H9 (cell line): ENCODE results near the gene ZNF414. TPM values are rescaled to one million over a fixed set of nuclear protein-coding genes. Genes with fewer than 3 reads are reported as not detected.

Experiments used
- DNase-seq: peaks from one replicate; pipeline ENCODE4 v3.0.0-alpha.2; 2017
- H2AFZ ChIP-seq: one replicate; pipeline ENCODE4 v1.6.1; 2013; ENCODE audit warnings: mild to moderate bottlenecking, low read length, control low read depth, moderate library complexity
- H2AK5ac ChIP-seq: 2 replicates; pipeline ENCODE4 v1.6.1; 2013; ENCODE audit warnings: low read length, control low read depth, mixed read lengths; ENCODE audit not compliant: insufficient read length
- H2BK120ac ChIP-seq: one replicate; pipeline ENCODE4 v1.6.1; 2013; ENCODE audit warnings: low read depth, mild to moderate bottlenecking, low read length, control low read depth, inconsistent platforms; ENCODE audit not compliant: poor library complexity, severe bottlenecking
- H2BK12ac ChIP-seq: 2 replicates; pipeline ENCODE4 v1.6.1; 2013; ENCODE audit warnings: low read length, control low read depth, mixed read lengths, low read depth; ENCODE audit not compliant: insufficient read length
- H2BK15ac ChIP-seq: 2 replicates; pipeline ENCODE4 v1.6.1; 2013; ENCODE audit warnings: low read depth, low read length, control low read depth
- H2BK20ac ChIP-seq: one replicate; pipeline ENCODE4 v1.6.1; 2013; ENCODE audit warnings: low read depth, mild to moderate bottlenecking, low read length, control low read depth, inconsistent platforms; ENCODE audit not compliant: poor library complexity, severe bottlenecking
- H2BK5ac ChIP-seq: 2 replicates; pipeline ENCODE4 v1.6.1; 2013; ENCODE audit warnings: low read length, control low read depth, mixed read lengths; ENCODE audit not compliant: insufficient read length
- H3K14ac ChIP-seq: 2 replicates; pipeline ENCODE4 v1.6.1; 2013; ENCODE audit warnings: low read length, control low read depth; ENCODE audit not compliant: insufficient read depth
- H3K18ac ChIP-seq: 2 replicates; pipeline ENCODE4 v1.6.1; 2013; ENCODE audit warnings: low read depth, mild to moderate bottlenecking, mixed read lengths, low read length, control low read depth; ENCODE audit not compliant: insufficient read length
- H3K23ac ChIP-seq: 2 replicates; pipeline ENCODE4 v1.6.1; 2013; ENCODE audit warnings: low read length, control low read depth, mixed read lengths, low read depth; ENCODE audit not compliant: insufficient read length
- H3K23me2 ChIP-seq: 2 replicates; pipeline ENCODE4 v1.6.1; 2013; ENCODE audit warnings: low read depth, mild to moderate bottlenecking, mixed read lengths, low read length, control low read depth; ENCODE audit not compliant: insufficient read length, poor library complexity, severe bottlenecking
- H3K27ac ChIP-seq: 2 replicates; pipeline ENCODE4 v1.5.1; 2013; ENCODE audit warnings: low read length, control low read depth, mixed read lengths, low read depth; ENCODE audit not compliant: insufficient read length
- H3K27me3 ChIP-seq: 2 replicates; pipeline ENCODE4 v1.6.1; 2013; ENCODE audit warnings: low read length, control low read depth, inconsistent platforms; ENCODE audit not compliant: insufficient read depth
- H3K4ac ChIP-seq: 2 replicates; pipeline ENCODE4 v1.6.1; 2013; ENCODE audit warnings: low read depth, mild to moderate bottlenecking, control low read depth, inconsistent platforms, low read length, moderate library complexity
- H3K4me1 ChIP-seq: 2 replicates; pipeline ENCODE4 v1.6.1; 2013; ENCODE audit warnings: low read length, control low read depth, inconsistent platforms; ENCODE audit not compliant: insufficient read depth
- H3K4me2 ChIP-seq: 2 replicates; pipeline ENCODE4 v1.6.1; 2013; ENCODE audit warnings: low read length, control low read depth, mixed read lengths; ENCODE audit not compliant: insufficient read length, insufficient read depth
- H3K56ac ChIP-seq: 2 replicates; pipeline ENCODE4 v1.6.1; 2013; ENCODE audit warnings: low read depth, mild to moderate bottlenecking, mixed read lengths, low read length, control low read depth; ENCODE audit not compliant: insufficient read length
- H3K79me1 ChIP-seq: 2 replicates; pipeline ENCODE4 v1.6.1; 2013; ENCODE audit warnings: low read depth, mild to moderate bottlenecking, moderate library complexity, low read length, control low read depth, inconsistent platforms; ENCODE audit not compliant: insufficient read depth, poor library complexity, severe bottlenecking
- H3K79me2 ChIP-seq: 2 replicates; pipeline ENCODE4 v1.6.1; 2013; ENCODE audit warnings: low read length, control low read depth, inconsistent platforms; ENCODE audit not compliant: insufficient read depth
- H3K9ac ChIP-seq: 2 replicates; pipeline ENCODE4 v1.6.1; 2013; ENCODE audit warnings: low read length, control low read depth, mixed read lengths; ENCODE audit not compliant: insufficient read length; ENCODE audit errors: extremely low read depth
- H3K9me3 ChIP-seq: one replicate; pipeline ENCODE4 v1.6.1; 2013; ENCODE audit warnings: low read depth, low read length, inconsistent platforms; ENCODE audit not compliant: control insufficient read depth
- H3T11ph ChIP-seq: one replicate; pipeline ENCODE4 v1.6.1; 2013; ENCODE audit warnings: mild to moderate bottlenecking, low read length, control low read depth, inconsistent platforms
- H4K20me1 ChIP-seq: one replicate; pipeline ENCODE4 v1.6.1; 2013; ENCODE audit not compliant: control insufficient read depth, insufficient read length, insufficient read depth
- H4K5ac ChIP-seq: 2 replicates; pipeline ENCODE4 v1.6.1; 2013; ENCODE audit warnings: low read depth, mild to moderate bottlenecking, mixed read lengths, low read length, control low read depth; ENCODE audit not compliant: insufficient read length
- H4K8ac ChIP-seq: replicated peaks from 2 replicates; pipeline ENCODE4 v1.6.1; 2013; ENCODE audit warnings: low read length, control low read depth, mixed read lengths, low read depth; ENCODE audit not compliant: insufficient read length
- H4K91ac ChIP-seq: 2 replicates; pipeline ENCODE4 v1.6.1; 2013; ENCODE audit warnings: low read depth, mild to moderate bottlenecking, moderate library complexity, mixed read lengths, low read length, control low read depth; ENCODE audit not compliant: insufficient read length
- H3K27ac Mint-ChIP-seq, 3 experiments: 2 replicates in 2 of 3; 3 replicates in 1 of 3; pipeline ENCODE4 v1.8.0; 2020 to 2021; ENCODE audit warnings: mixed read lengths in 3 of 3, mild to moderate bottlenecking in 1 of 3, moderate library complexity in 1 of 3
- H3K27me3 Mint-ChIP-seq: 2 replicates; pipeline ENCODE4 v1.8.0; 2021; ENCODE audit warnings: low read depth, mild to moderate bottlenecking, moderate library complexity, mixed read lengths
- H3K36me3 Mint-ChIP-seq, 3 experiments: 2 replicates in 2 of 3; 3 replicates in 1 of 3; pipeline ENCODE4 v1.8.0; 2020 to 2021; ENCODE audit warnings: low read depth in 3 of 3, mixed read lengths in 3 of 3; ENCODE audit not compliant: insufficient read depth in 1 of 3
- H3K4me1 Mint-ChIP-seq, 2 experiments: 2 replicates each; pipeline ENCODE4 v1.8.0; 2020; ENCODE audit warnings: mixed read lengths in 2 of 2
- H3K4me3 Mint-ChIP-seq, 2 experiments: 2 replicates in 1 of 2; 3 replicates in 1 of 2; pipeline ENCODE4 v1.8.0; 2020 to 2021; ENCODE audit warnings: mild to moderate bottlenecking in 2 of 2, mixed read lengths in 2 of 2, moderate library complexity in 1 of 2
- H3K9me3 Mint-ChIP-seq, 2 experiments: 2 replicates in 1 of 2; 3 replicates in 1 of 2; pipeline ENCODE4 v1.8.0; 2020; ENCODE audit warnings: mild to moderate bottlenecking in 2 of 2, mixed read lengths in 2 of 2, moderate library complexity in 1 of 2
- CTCF ChIP-seq: fragments of 200-600 bp; sonication (generic); conservative IDR thresholded peaks from 3 replicates; pipeline ENCODE4 v1.8.0; 2021; ENCODE audit warnings: antibody characterized with exemption, mild to moderate bottlenecking
- WGBS: extraction: QIAGEN DNeasy Blood & Tissue Kit; methylation state at CpG from one replicate; pipeline ENCODE4 v1.1.7; 2013; ENCODE audit warnings: missing lambda C conversion rate, low lambda C conversion rate, mixed read lengths; ENCODE audit not compliant: insufficient read length; ENCODE audit errors: extremely low coverage; 5-methylcytosine and 5-hydroxymethylcytosine counted together
- total RNA-seq: library from RNA; stranded (reverse); gene quantifications from 2 replicates; pipeline ENCODE4 v1.2.1, GENCODE V29; 2021

ZNF414 gene
- total RNA-seq, 1 experiment from 2014 or later = 29.3 TPM

- no peak overlapping the region for H3K4ac ChIP-seq
- no peak overlapping the region for H3K4me2 ChIP-seq
- no peak overlapping the region for H4K91ac ChIP-seq
- H3K9ac ChIP-seq = no peak overlapping the region
- H4K5ac ChIP-seq = no peak overlapping the region
- no peak overlapping the region for H3K27ac Mint-ChIP-seq
- no peak overlapping the region for H3K14ac ChIP-seq
- H2BK20ac ChIP-seq = no peak overlapping the region
- no peaks in the 10 kb centered on the region; a peak in 1 of 7 replicates for H3K36me3 Mint-ChIP-seq
- no peak overlapping the region for H2AK5ac ChIP-seq
- no peak overlapping the region for H3K18ac ChIP-seq
- H3K27me3 Mint-ChIP-seq = peaks cover 3% of the 10 kb centered on the region
- H3K56ac ChIP-seq = no peak overlapping the region
- H2BK15ac ChIP-seq = no peak overlapping the region
- no peak overlapping the region for H3K27ac ChIP-seq
- H3K23me2 ChIP-seq = peaks cover 5% of the 10 kb centered on the region
- H3K23ac ChIP-seq = no peak overlapping the region
- H3K79me1 ChIP-seq = no peaks in the 10 kb centered on the region
- TF ChIP-seq CTCF = no peak
- H2BK12ac ChIP-seq = no peak overlapping the region
- H2BK120ac ChIP-seq = no peak overlapping the region
- no peak overlapping the region for H2BK5ac ChIP-seq
- WGBS = no CpG with 5 or more reads among the region's 14 CpGs
- no peaks in the 10 kb centered on the region for H3K4me1 ChIP-seq
- no peak overlapping the region for H3T11ph ChIP-seq
- H2AFZ ChIP-seq = no peak overlapping the region
- H3K4me3 Mint-ChIP-seq = no peak overlapping the region
- H3K9me3 ChIP-seq = no peaks in the 10 kb centered on the region
- no peaks in the 10 kb centered on the region for H3K79me2 ChIP-seq
- peaks cover 13 to 33% of the 10 kb centered on the region in 2 experiments for H3K4me1 Mint-ChIP-seq
- no peaks in the 10 kb centered on the region for H4K20me1 ChIP-seq
- H3K9me3 Mint-ChIP-seq = no peaks in the 10 kb centered on the region
- no peak overlapping the region for H4K8ac ChIP-seq
- H3K27me3 ChIP-seq = no peaks in the 10 kb centered on the region
- no peak for DNase-seq
Measured at GRCh38 chr19:8501981-8502380, 12.0 kb downstream of the ZNF414 start.
